NK-92 (cell line): ENCODE measurements around the gene NR2F1.

Experiments
- DNase-seq: peaks from one replicate; lab custom pipeline; 2025; ENCODE audit not compliant: unreplicated experiment; lab: John Stamatoyannopoulos, UW

Gene NR2F1

DNA sequence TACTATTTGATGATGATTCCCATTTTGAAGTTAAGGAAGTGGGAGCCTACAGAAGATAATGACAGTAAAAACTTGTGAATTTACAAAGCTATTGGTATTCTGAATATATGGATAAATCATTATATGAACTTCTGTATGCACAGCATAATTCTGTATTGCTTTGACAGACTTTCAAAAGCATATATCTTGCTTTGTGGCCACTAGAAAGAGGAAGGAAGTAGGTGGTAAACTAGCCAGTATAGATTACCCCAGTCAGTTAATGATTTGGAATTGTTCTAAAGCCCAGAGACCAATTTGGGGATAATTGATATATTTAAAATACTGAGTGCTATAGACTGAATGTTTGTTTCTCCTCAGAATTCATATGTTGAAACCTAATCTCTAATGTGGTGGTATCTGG is 53.0 kb downstream of the NR2F1 start:
- no peak for DNase-seq

DNA sequence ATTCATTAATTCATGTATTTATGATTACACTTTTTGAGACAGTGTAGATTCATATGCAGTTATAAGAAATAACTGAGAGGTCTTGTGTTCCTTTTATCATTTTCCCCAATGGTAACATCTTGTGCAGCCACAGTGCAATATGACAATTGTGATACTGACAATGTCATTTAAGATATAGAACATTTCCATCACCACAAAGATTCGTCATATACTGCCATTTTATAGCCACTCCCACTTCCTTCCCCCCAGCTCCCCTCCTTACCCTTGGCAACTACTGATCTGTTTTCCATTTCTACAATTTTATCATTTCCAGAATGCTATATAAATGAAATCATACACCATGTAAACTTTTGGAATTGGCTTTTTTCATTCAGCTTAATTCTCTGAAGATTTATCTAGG is 53.8 kb downstream of the NR2F1 start:
- DNase-seq = no peak

DNA sequence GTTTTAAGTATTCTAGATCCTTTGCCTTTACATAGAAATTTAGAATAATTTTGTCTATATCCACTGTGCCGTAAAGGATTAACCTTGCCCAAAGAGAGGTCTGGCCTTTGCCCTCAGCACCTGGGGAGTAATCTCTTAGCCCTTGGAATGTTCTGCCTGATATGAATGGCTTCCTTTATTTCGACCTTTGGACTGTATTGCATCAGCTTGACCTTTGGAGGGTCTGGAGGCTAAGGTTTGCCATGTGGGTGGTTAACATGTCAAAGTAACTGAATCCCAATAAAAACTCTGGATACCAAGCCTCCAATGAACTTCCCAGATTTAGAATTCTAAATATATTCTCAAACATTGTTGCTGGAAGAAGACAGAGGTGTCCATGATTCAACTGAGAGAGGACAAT is 54.7 kb downstream of the NR2F1 start:
- DNase-seq = no peak

DNA sequence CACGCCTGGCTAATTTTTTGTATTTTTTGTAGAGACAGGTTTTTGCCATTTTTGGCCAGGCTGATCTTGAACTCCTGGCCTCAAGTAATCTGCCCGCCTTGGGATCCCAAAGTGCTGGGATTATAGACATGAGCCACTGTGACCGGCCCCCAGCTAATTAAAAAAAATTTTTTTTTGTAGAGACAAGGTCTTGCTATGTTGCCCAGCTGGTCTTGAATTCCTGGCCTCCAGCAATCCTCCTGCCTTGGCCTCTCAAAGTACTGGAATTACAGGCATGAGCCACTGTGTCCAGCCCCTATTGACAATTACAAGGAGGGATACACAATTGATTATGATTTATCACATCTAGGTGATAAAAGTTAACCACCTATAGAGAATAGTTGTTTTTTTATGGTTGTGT is 59.5 kb downstream of the NR2F1 start:
- no peak for DNase-seq
